RWPE2 (cell line): ENCODE measurements around the gene CLMP.

Experiments used
- ATAC-seq: fragments of 200-7000 bp; cut with Tn5 transposase; 3 replicates; pipeline ENCODE4 v1.9.1; 2021; ENCODE audit warnings: low read depth
- DNase-seq: peaks from one replicate; pipeline ENCODE4 v3.0.0-alpha.2; 2020; ENCODE audit warnings: low spot score
- H3K27ac ChIP-seq: fragments of 450-650 bp; 2 replicates; pipeline ENCODE4 v1.5.1; 2017; ENCODE audit warnings: mild to moderate bottlenecking; ENCODE audit not compliant: poor library complexity, severe bottlenecking
- H3K27me3 ChIP-seq: fragments of 250-450 bp; sonication (Bioruptor Pico); 2 replicates; pipeline ENCODE4 v1.5.1; 2021; ENCODE audit warnings: mild to moderate bottlenecking, moderate library complexity; ENCODE audit not compliant: insufficient read depth, poor library complexity, severe bottlenecking
- H3K36me3 ChIP-seq: fragments of 250-450 bp; sonication (Bioruptor Pico); 2 replicates; pipeline ENCODE4 v1.5.1; 2020; ENCODE audit warnings: low read depth, mild to moderate bottlenecking, moderate library complexity
- H3K4me1 ChIP-seq: fragments of 250-450 bp; sonication (Bioruptor Pico); 2 replicates; pipeline ENCODE4 v1.5.1; 2021; ENCODE audit warnings: mild to moderate bottlenecking, moderate library complexity; ENCODE audit not compliant: insufficient read depth, poor library complexity, severe bottlenecking
- H3K4me3 ChIP-seq: fragments of 250-450 bp; sonication (Bioruptor Pico); 2 replicates; pipeline ENCODE4 v1.5.1; 2021; ENCODE audit warnings: mild to moderate bottlenecking, moderate library complexity; ENCODE audit not compliant: severe bottlenecking
- H3K9me3 ChIP-seq: fragments of 250-450 bp; sonication (Bioruptor Pico); 2 replicates; pipeline ENCODE4 v1.5.1; 2021; ENCODE audit warnings: mild to moderate bottlenecking, moderate library complexity; ENCODE audit not compliant: severe bottlenecking
- CTCF ChIP-seq: fragments of 450-650 bp; IDR thresholded peaks from one replicate; pipeline ENCODE4 v1.5.1; 2017; ENCODE audit warnings: mild to moderate bottlenecking, moderate library complexity; ENCODE audit not compliant: poor library complexity, severe bottlenecking

Gene CLMP

GRCh38 chr11:123076484-123076883, 118.6 kb downstream of the CLMP start:
- H3K27me3 ChIP-seq: no peaks in the 10 kb centered on the region
- no peaks in the 10 kb centered on the region for H3K9me3 ChIP-seq
- no peak for DNase-seq
- H3K4me1 ChIP-seq: no peaks in the 10 kb centered on the region
- H3K36me3 ChIP-seq: peaks cover 31% of the 10 kb centered on the region
- ATAC-seq: no peak
- no peak for TF ChIP-seq CTCF
- H3K4me3 ChIP-seq: no peak overlapping the region
- no peak overlapping the region for H3K27ac ChIP-seq

DNA sequence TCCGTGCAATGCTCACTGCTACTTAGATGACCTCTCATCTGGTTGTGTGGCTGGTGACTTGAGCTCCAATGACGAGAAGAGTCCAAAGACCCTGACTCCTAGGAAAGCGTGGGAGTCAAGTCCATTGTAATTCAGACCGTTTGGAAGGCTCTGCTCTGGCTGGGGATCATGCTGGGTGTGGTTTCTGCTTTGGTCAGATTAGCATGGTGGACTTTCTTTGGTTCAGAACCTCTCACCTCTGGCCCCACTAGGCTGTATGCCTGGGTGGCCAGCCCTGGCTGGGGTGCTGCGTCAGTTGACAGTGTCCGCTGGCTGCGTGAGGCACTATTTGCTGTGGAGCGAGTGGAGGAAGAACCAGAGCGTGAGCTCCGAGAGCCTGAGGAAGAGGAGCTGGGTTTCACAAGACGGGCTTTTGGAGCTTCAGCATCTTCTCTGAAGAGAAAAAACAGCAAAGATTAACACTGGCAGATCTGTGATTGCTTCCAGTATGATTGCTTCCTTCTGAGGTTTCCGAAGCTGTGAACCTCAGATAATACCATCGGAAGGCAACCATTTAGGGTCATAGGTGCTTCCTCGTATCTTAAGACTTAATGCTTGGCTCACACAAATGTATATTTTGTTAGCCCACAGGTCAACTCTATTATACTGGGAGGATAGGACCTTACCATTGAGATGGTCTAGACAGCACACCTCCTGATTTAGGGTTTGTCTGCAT, 121.5 kb downstream of the CLMP start:
- no peaks in the 10 kb centered on the region for H3K27me3 ChIP-seq
- peaks cover 32% of the 10 kb centered on the region for H3K36me3 ChIP-seq
- no peaks in the 10 kb centered on the region for H3K4me1 ChIP-seq
- no peak overlapping the region for H3K27ac ChIP-seq
- ATAC-seq (no peak), DNase-seq (no peak)
- H3K9me3 ChIP-seq: no peaks in the 10 kb centered on the region
- H3K4me3 ChIP-seq: no peak overlapping the region
- TF ChIP-seq CTCF: no peak

GRCh38 chr11:123072762-123073161, 122.3 kb downstream of the CLMP start:
- DNase-seq: no peak
- Histone ChIP-seq H3K27me3 (no peaks in the 10 kb centered on the region), H3K9me3 (no peaks in the 10 kb centered on the region), H3K4me1 (no peaks in the 10 kb centered on the region), H3K4me3 (no peak overlapping the region), H3K36me3 (peaks cover 27% of the 10 kb centered on the region), H3K27ac (no peak overlapping the region)
- TF ChIP-seq CTCF: no peak
- ATAC-seq: no peak

DNA sequence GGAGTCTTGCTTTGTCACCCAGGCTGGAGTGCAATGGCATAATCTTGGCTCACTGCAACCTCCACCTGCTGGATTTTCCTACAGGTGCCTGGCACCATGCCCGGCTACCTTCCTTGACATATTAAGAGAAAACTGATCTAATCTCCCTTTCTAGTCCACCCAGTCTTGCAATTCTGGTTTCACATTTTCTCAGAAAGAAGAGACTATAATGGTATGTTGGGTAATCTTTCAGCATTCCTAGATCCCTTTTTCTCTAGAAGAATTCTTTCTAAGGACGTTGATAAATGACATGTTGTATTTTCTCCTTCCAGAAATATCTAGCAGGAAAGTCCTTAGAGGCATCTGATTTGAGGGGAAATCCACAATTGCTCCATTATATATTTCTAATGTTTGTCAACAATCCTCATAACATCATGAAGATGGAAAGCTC, 122.7 kb downstream of the CLMP start:
- H3K27me3 ChIP-seq: no peaks in the 10 kb centered on the region
- H3K4me3 ChIP-seq: no peak overlapping the region
- no peak for TF ChIP-seq CTCF
- peaks cover 23% of the 10 kb centered on the region for H3K36me3 ChIP-seq
- H3K27ac ChIP-seq: no peak overlapping the region
- H3K4me1 ChIP-seq: no peaks in the 10 kb centered on the region
- DNase-seq (no peak), ATAC-seq (no peak)
- H3K9me3 ChIP-seq: no peaks in the 10 kb centered on the region
